Pancreas (tissue), 10 donors: Measurements from ENCODE around the gene FCHO2. TPM values are rescaled to one million over a fixed set of nuclear protein-coding genes. Genes with fewer than 3 reads are reported as not detected.
A peak's percentile ranks its signal among the peaks of the same experiment; 100 is the strongest.

Source experiments
- ATAC-seq, 4 donors: fragments of 200-7000 bp; cut with Tn5 transposase; one replicate each; pipeline versions ENCODE4 v1.8.0 to v1.9.1; 2020; ENCODE audit warnings: mild to moderate bottlenecking in 4 of 4, moderate library complexity in 4 of 4
- DNase-seq, 6 donors: peaks; one replicate each; pipeline ENCODE4 v3.0.0-alpha.2; 2020
- FAIRE-seq: peaks from 2 replicates; lab custom pipeline; 2012; peaks lifted over from hg19 to GRCh38; lab: Jason Lieb, UNC
- H3K27ac ChIP-seq, 4 donors: fragments of 200-600 bp; sonication (generic); 1 replicate in 3 of 4; 2 replicates in 1 of 4; pipeline versions ENCODE4 v1.5.0 to v1.8.0; 2020
- H3K27me3 ChIP-seq, 4 donors: fragments of 200-600 bp; one replicate each; pipeline ENCODE4 v1.8.0; 2021
- H3K36me3 ChIP-seq, 3 donors: fragments of 200-600 bp; sonication (generic) in 1 of 3; one replicate each; pipeline versions ENCODE4 v1.5.0 to v1.8.0; 2020 to 2021
- H3K4me1 ChIP-seq, 3 donors: fragments of 200-600 bp; one replicate each; pipeline ENCODE4 v1.8.0; 2021
- H3K4me3 ChIP-seq, 4 donors: fragments of 200-600 bp; sonication (generic) in 2 of 4; one replicate each; pipeline versions ENCODE4 v1.5.0 to v1.8.0; 2020 to 2021
- H3K9me3 ChIP-seq, 4 donors: fragments of 200-600 bp; one replicate each; pipeline ENCODE4 v1.8.0; 2021
- CTCF ChIP-seq, 4 donors: fragments of 200-600 bp; sonication (generic) in 3 of 4; IDR thresholded peaks; one replicate each; pipeline versions ENCODE4 v1.5.0 to v1.8.0; 2021; ENCODE audit warnings: antibody characterized with exemption in 4 of 4
- WGBS, 2 donors: extraction: QIAGEN DNeasy Blood & Tissue Kit; methylation state at CpG; one replicate each; pipeline ENCODE4 v1.1.7; 2013; 5-methylcytosine and 5-hydroxymethylcytosine counted together
- intact Hi-C, 3 donors: fragments of 100-400 bp; cut with DNase I; formaldehyde crosslinking; loops; one replicate each; pipeline versions ENCODE4 v1.11.1 to v1.14.2; 2022
- polyA plus RNA-seq, 2 donors: library from polyadenylated mRNA; stranded (reverse); fragments of 200-250 nt; gene quantifications; one replicate each; pipeline ENCODE4 v1.2.3, GENCODE V29; 2013
- total RNA-seq, 6 donors: library from RNA; stranded (reverse); fragmentation: NEBNext Ultra II Directional in 4 of 6; extraction: Animal tissue kit (Norgen Biotek cat#: 25700) in 4 of 6; gene quantifications; one replicate each; pipeline versions ENCODE4 v1.2.1 to v1.2.4, GENCODE V29; 2021 to 2023
- donor health status: healthy with polysubstance abuse.
- donor health status: DM: no; HTN: no; CAD: no; lungs with moderate emphysema.
- donor health status: DM: no; HTN: no; CAD: no.
- donor health status: control.
- donor health status: control.
- donor health status: Bipolar disorder and iron deficiency.
- donor health status: DM: yes; HTN: yes; CAD: no.
- donor health status: DM: no; HTN: no; CAD: no.
- donor health status: DM: no; HTN: no; CAD: no.
- donor health status: DM: yes; HTN: yes; CAD: no.

FCHO2 gene
- total and polyA plus RNA-seq, 8 donors = 4.6 to 28.1 (median 12.5) TPM

GRCh38 chr5:73120222-73121118, 164.6 kb downstream of the FCHO2 start, which contains the start of gene TMEM171:
Gene TMEM171, plus strand, starts transcription at chr5:73120575. Its CDS starts 2,799 bp downstream, at chr5:73123374.
- 9 to 11% methylated on average over 69 to 94 of the region's 94 CpGs for WGBS, 2 donors
- no peak for FAIRE-seq
- no peaks in the 10 kb centered on the region for H3K27me3 ChIP-seq

GRCh38 chr5:73121119-73121463, 165.2 kb downstream of the FCHO2 start:
- no peaks in the 10 kb centered on the region for H3K9me3 ChIP-seq
- no peaks in the 10 kb centered on the region for H3K36me3 ChIP-seq
- no peaks in the 10 kb centered on the region for H3K27me3 ChIP-seq
- 39 to 43% methylated on average over 6 of the region's 6 CpGs for WGBS, 2 donors
- intact Hi-C loops = no loop called here
- no peak for TF ChIP-seq CTCF (IDR thresholded peaks at IDR 0.05)
- H3K27ac ChIP-seq = no peak overlapping the region
- DNase-seq (no peak), FAIRE-seq (no peak), ATAC-seq (no peak)
- H3K4me3 ChIP-seq = peak overlapping the region in 2 of 4 donors; percentile 35 to 45
- peaks cover 0 to 6% (median 2%) of the 10 kb centered on the region in 3 donors for H3K4me1 ChIP-seq

More at GRCh38 chr5:73120222-73121118, 164.6 kb downstream of the FCHO2 start, which contains the start of gene TMEM171:
- peaks cover 0 to 6% (median 2%) of the 10 kb centered on the region in 3 donors for H3K4me1 ChIP-seq
- H3K27ac ChIP-seq = peak within 1 kb of the TSS in 1 of 4 donors; percentile 22
- intact Hi-C loops = no loop called here
- DNase-seq (peak; percentile 38 to 81 (median 64)), ATAC-seq (peak; percentile 82 to 86 (median 83))
- H3K9me3 ChIP-seq = no peaks in the 10 kb centered on the region
- H3K4me3 ChIP-seq = peak within 1 kb of the TSS; percentile 14 to 45 (median 29)
- H3K36me3 ChIP-seq = no peaks in the 10 kb centered on the region
- TF ChIP-seq CTCF (IDR thresholded peaks at IDR 0.05) = no peak

- FAIRE-seq (no peak), ATAC-seq (no peak), DNase-seq (no peak)
- H3K4me3 ChIP-seq = no peak overlapping the region
- no peaks in the 10 kb centered on the region for H3K9me3 ChIP-seq
- no peaks in the 10 kb centered on the region for H3K27me3 ChIP-seq
- H3K36me3 ChIP-seq = no peaks in the 10 kb centered on the region
- intact Hi-C loops = no loop called here
- WGBS, 2 donors = 80 to 85% methylated on average over 19 of the region's 19 CpGs
- peaks cover 0 to 6% (median 2%) of the 10 kb centered on the region in 3 donors for H3K4me1 ChIP-seq
- no peak overlapping the region for H3K27ac ChIP-seq
- TF ChIP-seq CTCF (IDR thresholded peaks at IDR 0.05) = no peak
Observed at GRCh38 chr5:73122875-73123810, 167.3 kb downstream of the FCHO2 start.

GRCh38 chr5:73125289-73125688, 169.4 kb downstream of the FCHO2 start:
- H3K27ac ChIP-seq = no peak overlapping the region
- intact Hi-C loops = no loop called here
- H3K36me3 ChIP-seq = no peaks in the 10 kb centered on the region
- no peak for ATAC-seq
- no peaks in the 10 kb centered on the region for H3K9me3 ChIP-seq
- 82 to 86% methylated on average over 4 of the region's 4 CpGs for WGBS, 2 donors
- FAIRE-seq = no peak
- no peak overlapping the region for H3K4me3 ChIP-seq
- TF ChIP-seq CTCF (IDR thresholded peaks at IDR 0.05) = no peak
- no peaks in the 10 kb centered on the region for H3K27me3 ChIP-seq
- H3K4me1 ChIP-seq = peaks cover 0 to 2% (median 0%) of the 10 kb centered on the region in 3 donors
- no peak for DNase-seq
